Measurements from ENCODE around the gene MDK.

MDK gene

GRCh38 chr11:46359953-46360352 is 21.5 kb upstream of the MDK start:
- no peak for TF ChIP-seq ZNF2 (tag by site-specific recombination; IDR thresholded peaks at IDR 0.05)
- TF ChIP-seq WT1 (tag by site-specific recombination; IDR thresholded peaks at IDR 0.05), result no peak
- no peak for TF ChIP-seq ZNF248 (tag by site-specific recombination; IDR thresholded peaks at IDR 0.05)
- no peak for TF ChIP-seq HOXA7 (CRISPR knock-in tag; IDR thresholded peaks at IDR 0.05; ENCODE audit: borderline replicate concordance)
- no peak for TF ChIP-seq ZNF561 (tag by site-specific recombination; IDR thresholded peaks at IDR 0.05; ENCODE audit: borderline replicate concordance)
- no peak for TF ChIP-seq SP3 (tag by site-specific recombination; IDR thresholded peaks at IDR 0.05)
- TF ChIP-seq, protein P1, sequence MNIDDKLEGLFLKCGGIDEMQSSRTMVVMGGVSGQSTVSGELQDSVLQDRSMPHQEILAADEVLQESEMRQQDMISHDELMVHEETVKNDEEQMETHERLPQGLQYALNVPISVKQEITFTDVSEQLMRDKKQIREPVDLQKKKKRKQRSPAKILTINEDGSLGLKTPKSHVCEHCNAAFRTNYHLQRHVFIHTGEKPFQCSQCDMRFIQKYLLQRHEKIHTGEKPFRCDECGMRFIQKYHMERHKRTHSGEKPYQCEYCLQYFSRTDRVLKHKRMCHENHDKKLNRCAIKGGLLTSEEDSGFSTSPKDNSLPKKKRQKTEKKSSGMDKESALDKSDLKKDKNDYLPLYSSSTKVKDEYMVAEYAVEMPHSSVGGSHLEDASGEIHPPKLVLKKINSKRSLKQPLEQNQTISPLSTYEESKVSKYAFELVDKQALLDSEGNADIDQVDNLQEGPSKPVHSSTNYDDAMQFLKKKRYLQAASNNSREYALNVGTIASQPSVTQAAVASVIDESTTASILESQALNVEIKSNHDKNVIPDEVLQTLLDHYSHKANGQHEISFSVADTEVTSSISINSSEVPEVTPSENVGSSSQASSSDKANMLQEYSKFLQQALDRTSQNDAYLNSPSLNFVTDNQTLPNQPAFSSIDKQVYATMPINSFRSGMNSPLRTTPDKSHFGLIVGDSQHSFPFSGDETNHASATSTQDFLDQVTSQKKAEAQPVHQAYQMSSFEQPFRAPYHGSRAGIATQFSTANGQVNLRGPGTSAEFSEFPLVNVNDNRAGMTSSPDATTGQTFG (tag by site-specific recombination; IDR thresholded peaks at IDR 0.05; ENCODE audit: borderline replicate concordance), result no peak
- no peak for TF ChIP-seq ZNF501 (tag by site-specific recombination; IDR thresholded peaks at IDR 0.05)
- TF ChIP-seq ZNF558 (tag by site-specific recombination; IDR thresholded peaks at IDR 0.05), result no peak
- TF ChIP-seq ZNF549 (tag by site-specific recombination; IDR thresholded peaks at IDR 0.05), result no peak
- no peak for TF ChIP-seq ZNF274 (IDR thresholded peaks at IDR 0.05; ENCODE audit: low read length)
- no peak for TF ChIP-seq ZNF274 (tag by site-specific recombination; IDR thresholded peaks at IDR 0.05; ENCODE audit: borderline replicate concordance)
- no peak for TF ChIP-seq KLF7 (tag by site-specific recombination; IDR thresholded peaks at IDR 0.05; ENCODE audit: borderline replicate concordance)
- TF ChIP-seq, protein P2, sequence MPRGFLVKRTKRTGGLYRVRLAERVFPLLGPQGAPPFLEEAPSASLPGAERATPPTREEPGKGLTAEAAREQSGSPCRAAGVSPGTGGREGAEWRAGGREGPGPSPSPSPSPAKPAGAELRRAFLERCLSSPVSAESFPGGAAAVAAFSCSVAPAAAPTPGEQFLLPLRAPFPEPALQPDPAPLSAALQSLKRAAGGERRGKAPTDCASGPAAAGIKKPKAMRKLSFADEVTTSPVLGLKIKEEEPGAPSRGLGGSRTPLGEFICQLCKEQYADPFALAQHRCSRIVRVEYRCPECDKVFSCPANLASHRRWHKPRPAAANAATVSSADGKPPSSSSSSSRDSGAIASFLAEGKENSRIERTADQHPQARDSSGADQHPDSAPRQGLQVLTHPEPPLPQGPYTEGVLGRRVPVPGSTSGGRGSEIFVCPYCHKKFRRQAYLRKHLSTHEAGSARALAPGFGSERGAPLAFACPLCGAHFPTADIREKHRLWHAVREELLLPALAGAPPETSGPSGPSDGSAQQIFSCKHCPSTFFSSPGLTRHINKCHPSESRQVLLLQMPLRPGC (tag by site-specific recombination; IDR thresholded peaks at IDR 0.05), result no peak
- TF ChIP-seq ZFP3 (tag by site-specific recombination; IDR thresholded peaks at IDR 0.05; ENCODE audit: low read depth), result no peak
- TF ChIP-seq GLI4 (tag by site-specific recombination; IDR thresholded peaks at IDR 0.05), result no peak
- TF ChIP-seq SETDB1 (IDR thresholded peaks at IDR 0.05; ENCODE audit: insufficient read length, low read length), result no peak
- no peak for TF ChIP-seq ZNF16 (tag by site-specific recombination; IDR thresholded peaks at IDR 0.05; ENCODE audit: low read depth)
- Histone ChIP-seq H3K4me3 (ENCODE audit: low read depth, low read length) (no peak overlapping the region), H3K9me3 (ENCODE audit: control insufficient read depth, insufficient read depth, low read depth, low read length) (no peaks in the 10 kb centered on the region), H3K36me3 (ENCODE audit: control insufficient read depth in 2 of 2, insufficient read depth in 1 of 2, low read length in 2 of 2) (peaks cover 0 to 10% of the 10 kb centered on the region in 2 experiments; a peak in 1 of 3 replicates), H3K4me1 (ENCODE audit: control insufficient read depth, insufficient read depth, low read length) (peaks cover 9% of the 10 kb centered on the region), H3K27ac (ENCODE audit: extremely low read depth, low read depth, low read length) (no peak overlapping the region)
- CTCF ChIA-PET, result interaction anchor here (0.6 to 3.3 kb wide), 6 partner anchors 8 to 1029 kb away, joined by 3 to 26 read pairs (median 13); no protein-coding TSS in a partner anchor
- POLR2A ChIA-PET, result interaction anchor here (0.6 to 1.3 kb wide), 3 partner anchors 9 to 505 kb away, joined by 3 to 4 read pairs (median 4); no protein-coding TSS in a partner anchor

DNA sequence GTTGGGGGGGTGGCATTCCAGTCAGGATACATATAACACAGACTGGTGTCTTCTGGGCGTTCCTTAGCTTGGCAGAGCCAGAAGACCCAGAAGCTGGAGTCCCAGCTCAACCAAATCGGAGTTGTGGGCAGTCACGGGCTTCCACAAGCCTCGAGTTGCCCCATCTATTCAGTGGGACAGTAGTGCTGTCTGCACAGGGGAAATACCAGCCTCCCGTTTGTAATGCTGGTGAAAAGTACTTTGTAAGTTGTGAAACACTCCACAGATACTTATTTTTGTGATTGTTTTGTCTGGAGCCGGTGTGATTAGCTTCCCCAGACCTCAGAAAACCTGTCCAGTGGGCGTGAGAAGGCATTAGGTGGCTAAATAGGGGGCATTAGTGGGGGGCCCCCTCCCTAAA is 20.6 kb upstream of the MDK start:
- H3K4me3 ChIP-seq (ENCODE audit: low read depth, low read length), result no peak overlapping the region
- TF ChIP-seq REST (tag by site-specific recombination; IDR thresholded peaks at IDR 0.05), result no peak
- TF ChIP-seq ZNF362 (tag by site-specific recombination; IDR thresholded peaks at IDR 0.05), result no peak
- TF ChIP-seq ZNF571 (tag by site-specific recombination; IDR thresholded peaks at IDR 0.05), result no peak
- TF ChIP-seq ZNF433 (tag by site-specific recombination; IDR thresholded peaks at IDR 0.05; ENCODE audit: low read depth), result no peak
- no peak for TF ChIP-seq PBX3 (CRISPR knock-in tag; IDR thresholded peaks at IDR 0.05)
- no peak for TF ChIP-seq SCRT1 (tag by site-specific recombination; IDR thresholded peaks at IDR 0.05; ENCODE audit: borderline replicate concordance)
- TF ChIP-seq ZNF544 (tag by site-specific recombination; IDR thresholded peaks at IDR 0.05), result no peak

More for the DNA sequence above, 20.6 kb upstream of the MDK start:
- peaks cover 0 to 10% of the 10 kb centered on the region in 2 experiments; a peak in 1 of 3 replicates for H3K36me3 ChIP-seq (ENCODE audit: control insufficient read depth in 2 of 2, insufficient read depth in 1 of 2, low read length in 2 of 2)
- ChIA-PET POLR2A (interaction anchor here (0.7 to 1.3 kb wide), 5 partner anchors 8 to 506 kb away, joined by 3 to 7 read pairs (median 4); no protein-coding TSS in a partner anchor), CTCF (interaction anchor here (0.5 to 3.3 kb wide), 9 partner anchors 8 to 122 kb away, joined by 3 to 26 read pairs (median 3); partner anchors contain the start of gene CHRM4)
- no peak overlapping the region for H3K27ac ChIP-seq (ENCODE audit: extremely low read depth, low read depth, low read length)
- H3K4me1 ChIP-seq (ENCODE audit: control insufficient read depth, insufficient read depth, low read length), result peaks cover 9% of the 10 kb centered on the region
- no peaks in the 10 kb centered on the region for H3K9me3 ChIP-seq (ENCODE audit: control insufficient read depth, insufficient read depth, low read depth, low read length)
